Stimulated activated CD4-positive, alpha-beta T cell treated with anti-CD3 and anti-CD28 coated beads, TNF-alpha, amount 100 ng/mL, for 1 hour (primary cell): ENCODE measurements around the gene ONECUT1.

ENCODE experiments used
- DNase-seq, 3 donors: peaks; one replicate each; pipeline ENCODE4 v3.0.0-alpha.2; 2020; ENCODE audit warnings: low read depth in 3 of 3, low spot score in 1 of 3

The ONECUT1 gene

GRCh38 chr15:52797625-52798501, 7.7 kb upstream of the ONECUT1 start:
- DNase-seq, result no peak

GRCh38 chr15:52796753-52797520, 6.8 kb upstream of the ONECUT1 start:
- no peak for DNase-seq

- DNase-seq, result no peak
These were observed 6.0 kb upstream of the ONECUT1 start for GRCh38 chr15:52796228-52796521.

GRCh38 chr15:52795464-52796227, 5.5 kb upstream of the ONECUT1 start:
- DNase-seq, result no peak

GRCh38 chr15:52794665-52795463, 4.7 kb upstream of the ONECUT1 start:
- DNase-seq, result no peak

- DNase-seq, result no peak
These were observed 1.6 kb upstream of the ONECUT1 start for GRCh38 chr15:52791776-52792175.

- DNase-seq, result no peak
These were observed 1.0 kb upstream of the ONECUT1 start for GRCh38 chr15:52790941-52791751.

GRCh38 chr15:52789601-52790168, 451 bp downstream of the ONECUT1 start:
- DNase-seq, result no peak

- no peak for DNase-seq
These were observed 1.0 kb downstream of the ONECUT1 start for GRCh38 chr15:52789008-52789600.

GRCh38 chr15:52788099-52788986, 1.8 kb downstream of the ONECUT1 start:
- no peak for DNase-seq

GRCh38 chr15:52787549-52788098, 2.5 kb downstream of the ONECUT1 start:
- no peak for DNase-seq

- no peak for DNase-seq
These were observed 3.0 kb downstream of the ONECUT1 start for GRCh38 chr15:52787123-52787503.

GRCh38 chr15:52786436-52787122, 3.6 kb downstream of the ONECUT1 start:
- DNase-seq, result no peak

GRCh38 chr15:52785672-52786406, 4.3 kb downstream of the ONECUT1 start:
- no peak for DNase-seq

- no peak for DNase-seq
These were observed 5.1 kb downstream of the ONECUT1 start for GRCh38 chr15:52784799-52785671.
